Transverse colon (tissue), 4 donors: ENCODE data around the gene PTK7. TPM values are rescaled to one million over a fixed set of nuclear protein-coding genes. Genes with fewer than 3 reads are reported as not detected.

Experiments
- DNase-seq: peaks from one replicate; pipeline ENCODE4 v3.0.0-alpha.2; 2019
- H3K27ac ChIP-seq, 4 donors: fragments of 200-600 bp; sonication (generic); 2 replicates each; pipeline ENCODE4 v1.5.1; 2016 to 2018; ENCODE audit warnings: inconsistent platforms in 4 of 4
- H3K27me3 ChIP-seq: fragments of 200-600 bp; sonication (generic); 2 replicates; pipeline ENCODE4 v1.5.1; 2017; ENCODE audit warnings: inconsistent platforms
- H3K36me3 ChIP-seq, 4 donors: fragments of 200-600 bp; sonication (generic); 2 replicates each; pipeline ENCODE4 v1.5.1; 2017 to 2019; ENCODE audit warnings: inconsistent platforms in 4 of 4
- H3K4me1 ChIP-seq, 4 donors: fragments of 200-600 bp; sonication (generic); 2 replicates each; pipeline ENCODE4 v1.5.1; 2017 to 2020; ENCODE audit warnings: inconsistent platforms in 4 of 4
- H3K4me3 ChIP-seq, 4 donors: fragments of 200-600 bp; sonication (generic); 1 replicate in 1 of 4; 2 replicates in 3 of 4; pipeline versions ENCODE4 v1.5.1 to v1.6.1; 2017 to 2019; ENCODE audit warnings: inconsistent platforms in 4 of 4
- H3K9me3 ChIP-seq, 2 donors: fragments of 200-600 bp; sonication (generic); 2 replicates each; pipeline ENCODE4 v1.5.1; 2017 to 2019; ENCODE audit warnings: inconsistent platforms in 2 of 2
- CTCF ChIP-seq, 5 experiments: fragments of 200-600 bp in 3 of 5; fragments of 450-650 bp in 2 of 5; sonication (generic) in 3 of 5; IDR thresholded peaks; 1 replicate in 2 of 5; 2 replicates in 3 of 5; pipeline ENCODE4 v1.5.1; 2016 to 2017; ENCODE audit warnings: antibody characterized with exemption in 5 of 5, inconsistent platforms in 3 of 5, mild to moderate bottlenecking in 2 of 5, moderate library complexity in 1 of 5
- EP300 ChIP-seq: sonication (generic); formaldehyde crosslinking; IDR thresholded peaks from one replicate; pipeline ENCODE4 v1.6.1; 2017; ENCODE audit warnings: antibody characterized with exemption, low read depth
- POLR2A ChIP-seq: fragments of 450-650 bp; IDR thresholded peaks from one replicate; pipeline ENCODE4 v1.6.1; 2016; ENCODE audit warnings: antibody characterized with exemption, mild to moderate bottlenecking, moderate library complexity
- POLR2AphosphoS5 ChIP-seq, 3 donors: sonication (generic); formaldehyde crosslinking; IDR thresholded peaks; one replicate each; pipeline ENCODE4 v1.6.1; 2016; ENCODE audit warnings: antibody characterized with exemption in 3 of 3
- WGBS, 2 donors: methylation state at CpG; one replicate each; pipeline ENCODE4 v1.1.5; 2018; ENCODE audit warnings: low coverage in 1 of 2; 5-methylcytosine and 5-hydroxymethylcytosine counted together
- in situ Hi-C, 4 donors: fragments of 200-750 bp; cut with MboI; loops; one replicate each; pipeline versions ENCODE4 v1.15.0 to v1.15.1; 2017; ENCODE audit warnings: low sequenced_read_pairs in 3 of 4, low pct_ligation_motif_present in 1 of 4, low pct_unique_long_range_greater_than_20kb in 1 of 4
- intact Hi-C: fragments of 100-400 bp; cut with DNase I; formaldehyde crosslinking; loops from one replicate; pipeline ENCODE4 v1.15.1; 2023; ENCODE audit warnings: low total_unique reads
- total RNA-seq, 4 donors: library from RNA; depleted of rRNA; stranded (reverse); fragments of >200 nt; gene quantifications; one replicate each; pipeline ENCODE4 v1.1.0, GENCODE V29; 2016

PTK7 gene
- total RNA-seq, 4 donors from 2014 or later = 2.2 to 34.6 (median 6.0) TPM

GRCh38 chr6:43082806-43083655, 6.9 kb downstream of the PTK7 start:
- Histone ChIP-seq H3K4me1 (peaks cover 0 to 5% (median 0%) of the 10 kb centered on the region in 4 donors), H3K27me3 (no peaks in the 10 kb centered on the region), H3K27ac (no peak overlapping the region), H3K9me3 (no peaks in the 10 kb centered on the region), H3K4me3 (no peak overlapping the region), H3K36me3 (no peaks in the 10 kb centered on the region)
- intact Hi-C loops = no loop called here
- in situ Hi-C loops = no loop called here
- no peak for DNase-seq
- 67 to 79% methylated on average over 1 to 13 of the region's 13 CpGs for WGBS, 2 donors
- TF ChIP-seq POLR2A (no peak), POLR2AphosphoS5 (IDR thresholded peaks at IDR 0.05) (no peak), EP300 (no peak), CTCF (IDR thresholded peaks at IDR 0.05) (no peak)

- H3K36me3 ChIP-seq = no peaks in the 10 kb centered on the region
- no peak for TF ChIP-seq POLR2A
- DNase-seq = no peak
- no peaks in the 10 kb centered on the region for H3K9me3 ChIP-seq
- in situ Hi-C loops (no loop called here), intact Hi-C loops (no loop called here)
- no peaks in the 10 kb centered on the region for H3K27me3 ChIP-seq
- no peak overlapping the region for H3K4me3 ChIP-seq
- H3K4me1 ChIP-seq = peaks cover 0 to 5% (median 0%) of the 10 kb centered on the region in 4 donors
- WGBS, 2 donors = 49% methylated on average over 8 of the region's 8 CpGs; no CpG with 5 or more reads in 1 of the 2 donors
- H3K27ac ChIP-seq = no peak overlapping the region
These were observed 10.0 kb downstream of the PTK7 start for GRCh38 chr6:43086022-43086658.

- intact Hi-C loops = no loop called here
- peaks cover 0 to 5% (median under 1%) of the 10 kb centered on the region in 4 donors for H3K4me1 ChIP-seq
- H3K27ac ChIP-seq = no peak overlapping the region
- H3K27me3 ChIP-seq = no peaks in the 10 kb centered on the region
- TF ChIP-seq POLR2A = no peak
- no peak for TF ChIP-seq POLR2AphosphoS5 (IDR thresholded peaks at IDR 0.05)
- no peak for TF ChIP-seq CTCF (IDR thresholded peaks at IDR 0.05)
- no peak for TF ChIP-seq EP300
- H3K36me3 ChIP-seq = no peaks in the 10 kb centered on the region
- in situ Hi-C loops = no loop called here
- no peak for DNase-seq
- H3K4me3 ChIP-seq = no peak overlapping the region
- WGBS, 2 donors = 40 to 85% methylated on average over 1 to 4 of the region's 4 CpGs
- no peaks in the 10 kb centered on the region for H3K9me3 ChIP-seq
These were observed 12.5 kb downstream of the PTK7 start for GRCh38 chr6:43088654-43089056.

- 37 to 42% methylated on average over 2 to 4 of the region's 4 CpGs for WGBS, 2 donors
- H3K9me3 ChIP-seq = no peaks in the 10 kb centered on the region
- H3K4me1 ChIP-seq = peaks cover 0 to 6% (median 2%) of the 10 kb centered on the region in 4 donors
- no peak for DNase-seq
- intact Hi-C loops (no loop called here), in situ Hi-C loops (no loop called here)
- H3K27me3 ChIP-seq = no peaks in the 10 kb centered on the region
- H3K27ac ChIP-seq = peak overlapping the region in 2 of 4 donors; percentile 1 to 18
- no peak overlapping the region for H3K4me3 ChIP-seq
- no peaks in the 10 kb centered on the region for H3K36me3 ChIP-seq
- TF ChIP-seq CTCF (IDR thresholded peaks at IDR 0.05) = no peak
- TF ChIP-seq POLR2A = no peak
- TF ChIP-seq POLR2AphosphoS5 (IDR thresholded peaks at IDR 0.05) = no peak
- TF ChIP-seq EP300 = no peak
These were observed 13.4 kb downstream of the PTK7 start for GRCh38 chr6:43089467-43089866.
